HEK293T (cell line): Measurements from ENCODE around the gene TMEM94.
A peak's percentile ranks its signal among the peaks of the same experiment; 100 is the strongest.

Experiments used
- CTCF ChIA-PET: fragments of 350-600 bp; formaldehyde crosslinking; extraction: SDS; loops from one replicate; lab custom pipeline; 2021; ENCODE audit warnings: antibody characterized with exemption, inconsistent platforms; lab: Yijun Ruan, JAX
- POLR2A ChIA-PET: fragments of 350-600 bp; formaldehyde crosslinking; extraction: SDS; loops from one replicate; lab custom pipeline; 2020; ENCODE audit warnings: antibody characterized with exemption, inconsistent platforms; lab: Yijun Ruan, JAX
- DNase-seq: peaks from one replicate; pipeline ENCODE4 v3.0.0; 2012; ENCODE audit warnings: mixed read lengths; ENCODE audit errors: extremely low spot score
- ARNT ChIP-seq: fragments of 450-650 bp; IDR thresholded peaks from 2 replicates; pipeline ENCODE4 v1.6.1; 2017; ENCODE audit warnings: mild to moderate bottlenecking
- BHLHE40 ChIP-seq: fragments of 450-650 bp; IDR thresholded peaks from 2 replicates; pipeline ENCODE4 v1.6.1; 2016; ENCODE audit warnings: mild to moderate bottlenecking, moderate library complexity, borderline replicate concordance
- CTBP1 ChIP-seq: fragments of 450-650 bp; IDR thresholded peaks from 2 replicates; pipeline ENCODE4 v1.6.1; 2016; ENCODE audit warnings: borderline replicate concordance
- ELF4 ChIP-seq: fragments of 450-650 bp; IDR thresholded peaks from 2 replicates; pipeline ENCODE4 v1.6.1; 2017; ENCODE audit warnings: antibody characterized with exemption
- FOXA1 ChIP-seq: fragments of 450-650 bp; IDR thresholded peaks from 2 replicates; pipeline ENCODE4 v1.6.1; 2016; ENCODE audit warnings: mild to moderate bottlenecking
- FOXK2 ChIP-seq: fragments of 450-650 bp; IDR thresholded peaks from 2 replicates; pipeline ENCODE4 v1.6.1; 2016; ENCODE audit warnings: mild to moderate bottlenecking
- FOXM1 ChIP-seq: fragments of 450-650 bp; IDR thresholded peaks from 2 replicates; pipeline ENCODE4 v1.6.1; 2017; ENCODE audit warnings: mild to moderate bottlenecking, borderline replicate concordance
- HDGF ChIP-seq: fragments of 450-650 bp; IDR thresholded peaks from 2 replicates; pipeline ENCODE4 v1.6.1; 2017; ENCODE audit warnings: antibody characterized with exemption, borderline replicate concordance
- L3MBTL2 ChIP-seq: fragments of 450-650 bp; conservative IDR thresholded peaks from 2 replicates; pipeline ENCODE4 v1.6.1; 2016; ENCODE audit warnings: mild to moderate bottlenecking
- LEF1 ChIP-seq: fragments of 450-650 bp; IDR thresholded peaks from 2 replicates; pipeline ENCODE4 v1.6.1; 2017; ENCODE audit warnings: mild to moderate bottlenecking, borderline replicate concordance
- NFRKB ChIP-seq: fragments of 450-650 bp; IDR thresholded peaks from 2 replicates; pipeline ENCODE4 v1.6.1; 2016; ENCODE audit warnings: mild to moderate bottlenecking, moderate library complexity
- PKNOX1 ChIP-seq: fragments of 450-650 bp; IDR thresholded peaks from 2 replicates; pipeline ENCODE4 v1.6.1; 2016
- SP1 ChIP-seq: fragments of 450-650 bp; IDR thresholded peaks from 2 replicates; pipeline ENCODE4 v1.6.1; 2017
- SUZ12 ChIP-seq: fragments of 450-650 bp; IDR thresholded peaks from 2 replicates; pipeline ENCODE4 v1.6.1; 2016; ENCODE audit warnings: mild to moderate bottlenecking
- TARDBP ChIP-seq: fragments of 450-650 bp; IDR thresholded peaks from 2 replicates; pipeline ENCODE4 v1.6.1; 2016
- ZNF384 ChIP-seq: fragments of 450-650 bp; IDR thresholded peaks from 2 replicates; pipeline ENCODE4 v1.6.1; 2016

The TMEM94 gene

GRCh38 chr17:75524269-75524969, 68.0 kb downstream of the TMEM94 start:
- ChIA-PET POLR2A (interaction anchor here (0.6 to 1.6 kb wide), 6 partner anchors 8 to 256 kb away, joined by 3 to 21 read pairs (median 4); partner anchors contain the start of genes SLC25A19, TMEM94 and TSEN54), CTCF (interaction anchor here (0.6 to 1.6 kb wide), 6 partner anchors 8 to 479 kb away, joined by 3 to 6 read pairs (median 4); partner anchors contain the start of gene TSEN54)
- no peak for DNase-seq
- no peak for TF ChIP-seq ZNF384
- no peak for TF ChIP-seq L3MBTL2
- no peak for TF ChIP-seq ARNT
- no peak for TF ChIP-seq SUZ12
- TF ChIP-seq CTBP1, result no peak
- no peak for TF ChIP-seq HDGF
- TF ChIP-seq FOXM1, result no peak

- TF ChIP-seq FOXA1, result no peak
- TF ChIP-seq ARNT, result 0 out of 2 replicates have a peak, but pooled peaks have one; percentile 2
- peak; percentile 51; the same call in 1 of the 2 replicates for TF ChIP-seq FOXM1
- peak; percentile 95 for DNase-seq
- POLR2A ChIA-PET, result interaction anchor here (0.8 to 1.6 kb wide), 7 partner anchors 8 to 236 kb away, joined by 3 to 21 read pairs (median 3); partner anchors contain the start of genes SLC25A19, TMEM94 and TSEN54
- CTCF ChIA-PET, result interaction anchor here (1.0 to 1.6 kb wide), 4 partner anchors 9 to 76 kb away, joined by 4 to 9 read pairs (median 5); partner anchors contain the start of gene TSEN54
These were observed 68.8 kb downstream of the TMEM94 start, which contains the start of gene LLGL2 for GRCh38 chr17:75524970-75525805. TSS of gene LLGL2 (plus strand) at chr17:75525697. CDS start at chr17:75543427, 17,730 bp downstream.

- DNase-seq, result no peak
- ChIA-PET CTCF (interaction anchor here (1.0 kb wide), 2 partner anchors 9 to 32 kb away, joined by 4 to 9 read pairs; partner anchors contain the start of gene TSEN54), POLR2A (interaction anchor here (0.9 to 1.6 kb wide), 8 partner anchors 9 to 254 kb away, joined by 3 to 21 read pairs (median 4); partner anchors contain the start of genes SLC25A19 and TSEN54)
These were observed 69.5 kb downstream of the TMEM94 start for GRCh38 chr17:75525806-75526554.

GRCh38 chr17:75526555-75527270, 70.3 kb downstream of the TMEM94 start:
- POLR2A ChIA-PET, result interaction anchor here (0.8 to 1.3 kb wide), 3 partner anchors 8 to 253 kb away, joined by 3 to 4 read pairs (median 4); partner anchors contain the start of gene TSEN54
- CTCF ChIA-PET, result interaction anchor here (0.7 kb wide), 1 partner anchor 237 kb away, joined by 3 read pairs; no protein-coding TSS in a partner anchor
- TF ChIP-seq FOXK2 (no peak), ZNF384 (peak; percentile 41; the same call in 1 of the 2 replicates)
- no peak for DNase-seq

More at GRCh38 chr17:75525806-75526554, 69.5 kb downstream of the TMEM94 start:
- no peak for TF ChIP-seq L3MBTL2
- no peak for TF ChIP-seq NFRKB
- TF ChIP-seq LEF1, result no peak
- TF ChIP-seq BHLHE40, result no peak
- TF ChIP-seq SP1, result no peak
- TF ChIP-seq ELF4, result no peak
- no peak for TF ChIP-seq HDGF
- no peak for TF ChIP-seq FOXM1
- no peak for TF ChIP-seq ZNF384
- no peak for TF ChIP-seq PKNOX1
- TF ChIP-seq SUZ12, result no peak
- no peak for TF ChIP-seq FOXK2
- TF ChIP-seq TARDBP, result no peak
- no peak for TF ChIP-seq ARNT

GRCh38 chr17:75530837-75531720, 74.6 kb downstream of the TMEM94 start:
- no peak for DNase-seq
- POLR2A ChIA-PET, result no interaction called here
- TF ChIP-seq FOXM1, result no peak
- no peak for TF ChIP-seq L3MBTL2
- TF ChIP-seq CTBP1, result no peak
- no peak for TF ChIP-seq TARDBP
- no peak for TF ChIP-seq ZNF384
- no peak for TF ChIP-seq ARNT
- TF ChIP-seq SP1, result no peak
- no peak for TF ChIP-seq PKNOX1
- no peak for TF ChIP-seq HDGF
- no peak for TF ChIP-seq SUZ12
- TF ChIP-seq NFRKB, result no peak
- no peak for TF ChIP-seq LEF1
- no peak for TF ChIP-seq FOXK2
- CTCF ChIA-PET, result no interaction called here
